Spleen (tissue), 11 donors: ENCODE results near the gene RAP1GAP. TPM values are rescaled to one million over a fixed set of nuclear protein-coding genes. Genes with fewer than 3 reads are reported as not detected.

Experiments
- DNase-seq: peaks from one replicate; pipeline ENCODE4 v3.0.0-alpha.2; 2020
- H3K27ac ChIP-seq, 8 donors: fragments of 200-600 bp; sonication (generic) in 7 of 8; 1 replicate in 4 of 8; 2 replicates in 4 of 8; pipeline versions ENCODE4 v1.5.0 to v1.8.0; 2016 to 2021; ENCODE audit warnings: inconsistent platforms in 4 of 8, mild to moderate bottlenecking in 4 of 8, moderate library complexity in 1 of 8
- H3K27me3 ChIP-seq, 7 donors: fragments of 200-600 bp; sonication (generic) in 6 of 7; replicated peaks in 1 of 7; 1 replicate in 4 of 7; 2 replicates in 3 of 7; pipeline versions ENCODE4 v1.5.0 to v1.8.0; 2016 to 2021; ENCODE audit warnings: inconsistent platforms in 3 of 7, mild to moderate bottlenecking in 1 of 7
- H3K36me3 ChIP-seq, 6 donors: fragments of 200-600 bp; sonication (generic) in 5 of 6; 1 replicate in 4 of 6; 2 replicates in 2 of 6; pipeline versions ENCODE4 v1.5.0 to v1.8.0; 2016 to 2021; ENCODE audit warnings: inconsistent platforms in 2 of 6
- H3K4me1 ChIP-seq, 6 donors: fragments of 200-600 bp; sonication (generic) in 5 of 6; 1 replicate in 3 of 6; 2 replicates in 3 of 6; pipeline versions ENCODE4 v1.5.0 to v1.8.0; 2016 to 2021; ENCODE audit warnings: inconsistent platforms in 3 of 6
- H3K4me3 ChIP-seq, 8 donors: fragments of 200-600 bp; sonication (generic) in 7 of 8; 1 replicate in 4 of 8; 2 replicates in 4 of 8; pipeline versions ENCODE4 v1.5.0 to v1.8.0; 2016 to 2021; ENCODE audit warnings: inconsistent platforms in 4 of 8, mild to moderate bottlenecking in 4 of 8, moderate library complexity in 2 of 8
- H3K9me3 ChIP-seq, 8 donors: fragments of 200-600 bp; sonication (generic) in 7 of 8; 1 replicate in 4 of 8; 2 replicates in 4 of 8; pipeline versions ENCODE4 v1.5.0 to v1.8.0; 2016 to 2021; ENCODE audit warnings: inconsistent platforms in 4 of 8
- POLR2A ChIP-seq, 3 donors: fragments of 450-650 bp; IDR thresholded peaks; one replicate each; pipeline ENCODE4 v1.5.1; 2017; ENCODE audit warnings: antibody characterized with exemption in 3 of 3, mild to moderate bottlenecking in 1 of 3
- POLR2AphosphoS5 ChIP-seq, 3 donors: sonication (generic); formaldehyde crosslinking; IDR thresholded peaks; one replicate each; pipeline ENCODE4 v1.5.1; 2017; ENCODE audit warnings: antibody characterized with exemption in 3 of 3
- WGBS, 5 donors: extraction: QIAGEN DNeasy Blood & Tissue Kit in 3 of 5; methylation state at CpG; one replicate each; pipeline versions ENCODE4 v1.1.5 to v1.1.7; 2013 to 2018; 5-methylcytosine and 5-hydroxymethylcytosine counted together
- intact Hi-C: fragments of 100-400 bp; cut with DNase I; formaldehyde crosslinking; loops from one replicate; pipeline ENCODE4 v1.15.0; 2023; ENCODE audit warnings: low total_unique reads
- polyA plus RNA-seq, 3 donors: library from polyadenylated mRNA; stranded (reverse); fragments of 200-250 nt; gene quantifications; one replicate each; pipeline ENCODE4 v1.2.1, GENCODE V29; 2013
- total RNA-seq, 7 donors: library from RNA; depleted of rRNA in 3 of 7; stranded (reverse); fragments of >200 nt in 3 of 7; fragmentation: NEBNext Ultra II Directional in 4 of 7; extraction: Animal tissue kit (Norgen Biotek cat#: 25700) in 4 of 7; gene quantifications; one replicate each; pipeline versions ENCODE4 v1.1.0 to v1.2.1, GENCODE V29; 2016 to 2021
- TF ChIP-seq, protein P1 (sequence below), 11 experiments: fragments of 200-600 bp in 7 of 11; fragments of 450-650 bp in 4 of 11; sonication (generic) in 4 of 11; IDR thresholded peaks in 8 of 11; conservative IDR thresholded peaks in 3 of 11; 1 replicate in 7 of 11; 2 replicates in 4 of 11; pipeline versions ENCODE4 v1.4.0 to v1.8.0; 2016 to 2021; ENCODE audit warnings: antibody characterized with exemption in 11 of 11, inconsistent platforms in 4 of 11, mild to moderate bottlenecking in 1 of 11
- donor health status: healthy with polysubstance abuse.
- donor health status: DM: no; HTN: no; CAD: no; lungs with moderate emphysema.
- donor health status: DM: no; HTN: no; CAD: no.
- donor health status: Bipolar disorder and iron deficiency.
- donor health status: healthy.
- donor health status: DM: no; HTN: no; CAD: no.
- donor health status: DM: yes; HTN: yes; CAD: no.

The RAP1GAP gene
- total and polyA plus RNA-seq, 10 donors, result 0.30 to 12.1 (median 0.86) TPM

GRCh38 chr1:21597753-21598152, 71.4 kb downstream of the RAP1GAP start:
- WGBS, 5 donors, result 81 to 88% (median 82%) methylated on average over 16 to 19 of the region's 19 CpGs
- no peak for TF ChIP-seq POLR2A (IDR thresholded peaks at IDR 0.05)
- no peak for TF ChIP-seq POLR2AphosphoS5 (IDR thresholded peaks at IDR 0.05)
- TF ChIP-seq, protein P1, sequence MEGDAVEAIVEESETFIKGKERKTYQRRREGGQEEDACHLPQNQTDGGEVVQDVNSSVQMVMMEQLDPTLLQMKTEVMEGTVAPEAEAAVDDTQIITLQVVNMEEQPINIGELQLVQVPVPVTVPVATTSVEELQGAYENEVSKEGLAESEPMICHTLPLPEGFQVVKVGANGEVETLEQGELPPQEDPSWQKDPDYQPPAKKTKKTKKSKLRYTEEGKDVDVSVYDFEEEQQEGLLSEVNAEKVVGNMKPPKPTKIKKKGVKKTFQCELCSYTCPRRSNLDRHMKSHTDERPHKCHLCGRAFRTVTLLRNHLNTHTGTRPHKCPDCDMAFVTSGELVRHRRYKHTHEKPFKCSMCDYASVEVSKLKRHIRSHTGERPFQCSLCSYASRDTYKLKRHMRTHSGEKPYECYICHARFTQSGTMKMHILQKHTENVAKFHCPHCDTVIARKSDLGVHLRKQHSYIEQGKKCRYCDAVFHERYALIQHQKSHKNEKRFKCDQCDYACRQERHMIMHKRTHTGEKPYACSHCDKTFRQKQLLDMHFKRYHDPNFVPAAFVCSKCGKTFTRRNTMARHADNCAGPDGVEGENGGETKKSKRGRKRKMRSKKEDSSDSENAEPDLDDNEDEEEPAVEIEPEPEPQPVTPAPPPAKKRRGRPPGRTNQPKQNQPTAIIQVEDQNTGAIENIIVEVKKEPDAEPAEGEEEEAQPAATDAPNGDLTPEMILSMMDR (IDR thresholded peaks at IDR 0.05 in 8 of 11, conservative IDR thresholded peaks at IDR 0.05 in 3 of 11), result no peak
- peaks cover 0 to 11% (median 3%) of the 10 kb centered on the region in 6 donors for H3K4me1 ChIP-seq
- H3K36me3 ChIP-seq, result no peaks in the 10 kb centered on the region
- H3K27ac ChIP-seq, result no peak overlapping the region
- H3K9me3 ChIP-seq, result no peaks in the 10 kb centered on the region
- DNase-seq, result no peak
- intact Hi-C loops, result no loop called here
- peaks cover 0 to 86% (median 8%) of the 10 kb centered on the region in 7 donors for H3K27me3 ChIP-seq
- H3K4me3 ChIP-seq, result no peak overlapping the region

GRCh38 chr1:21596628-21597027, 72.5 kb downstream of the RAP1GAP start:
- no peak for TF ChIP-seq POLR2A (IDR thresholded peaks at IDR 0.05)
- no peak for TF ChIP-seq POLR2AphosphoS5 (IDR thresholded peaks at IDR 0.05)
- TF ChIP-seq, protein P1 (IDR thresholded peaks at IDR 0.05 in 8 of 11, conservative IDR thresholded peaks at IDR 0.05 in 3 of 11), result no peak
- intact Hi-C loops, result no loop called here
- WGBS, 5 donors, result 73 to 90% (median 84%) methylated on average over 2 of the region's 2 CpGs

DNA sequence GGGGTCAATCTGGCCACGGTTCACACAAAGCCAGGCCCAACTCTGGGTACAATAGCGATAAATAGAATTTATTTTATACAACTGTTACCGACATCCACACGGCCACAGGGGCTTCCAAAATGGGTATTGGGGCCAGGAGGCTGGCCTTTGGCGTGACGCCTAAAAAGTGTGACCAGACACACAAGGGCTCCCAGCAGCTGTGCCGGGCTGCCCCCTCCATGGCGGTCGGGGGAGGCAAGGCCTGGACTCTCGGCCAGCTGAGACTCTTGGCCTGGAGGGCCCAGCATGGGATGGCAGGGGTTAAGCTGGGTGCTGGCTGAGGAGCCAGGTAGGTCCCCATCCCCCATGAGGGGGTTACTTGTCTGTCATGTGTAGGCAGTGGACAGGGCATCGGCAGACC, 73.0 kb downstream of the RAP1GAP start:
- 80 to 84% (median 81%) methylated on average over 9 to 11 of the region's 11 CpGs for WGBS, 5 donors
- no peak overlapping the region for H3K27ac ChIP-seq
- H3K9me3 ChIP-seq, result no peaks in the 10 kb centered on the region
- DNase-seq, result no peak
- H3K27me3 ChIP-seq, result peaks cover 0 to 87% (median 8%) of the 10 kb centered on the region in 7 donors
- H3K4me3 ChIP-seq, result no peak overlapping the region
- peaks cover 0 to 16% (median 3%) of the 10 kb centered on the region in 6 donors for H3K4me1 ChIP-seq
- H3K36me3 ChIP-seq, result no peaks in the 10 kb centered on the region
- TF ChIP-seq POLR2AphosphoS5 (IDR thresholded peaks at IDR 0.05), result peak in 1 of 3 donors; percentile 14
- TF ChIP-seq, protein P1 (IDR thresholded peaks at IDR 0.05 in 8 of 11, conservative IDR thresholded peaks at IDR 0.05 in 3 of 11), result no peak
- no peak for TF ChIP-seq POLR2A (IDR thresholded peaks at IDR 0.05)
- intact Hi-C loops, result no loop called here

More at GRCh38 chr1:21596628-21597027, 72.5 kb downstream of the RAP1GAP start:
- H3K36me3 ChIP-seq, result no peaks in the 10 kb centered on the region
- no peak overlapping the region for H3K4me3 ChIP-seq
- H3K9me3 ChIP-seq, result no peaks in the 10 kb centered on the region
- peaks cover 0 to 87% (median 8%) of the 10 kb centered on the region in 7 donors for H3K27me3 ChIP-seq
- H3K27ac ChIP-seq, result no peak overlapping the region
- H3K4me1 ChIP-seq, result peaks cover 0 to 12% (median 3%) of the 10 kb centered on the region in 6 donors
- DNase-seq, result no peak

DNA sequence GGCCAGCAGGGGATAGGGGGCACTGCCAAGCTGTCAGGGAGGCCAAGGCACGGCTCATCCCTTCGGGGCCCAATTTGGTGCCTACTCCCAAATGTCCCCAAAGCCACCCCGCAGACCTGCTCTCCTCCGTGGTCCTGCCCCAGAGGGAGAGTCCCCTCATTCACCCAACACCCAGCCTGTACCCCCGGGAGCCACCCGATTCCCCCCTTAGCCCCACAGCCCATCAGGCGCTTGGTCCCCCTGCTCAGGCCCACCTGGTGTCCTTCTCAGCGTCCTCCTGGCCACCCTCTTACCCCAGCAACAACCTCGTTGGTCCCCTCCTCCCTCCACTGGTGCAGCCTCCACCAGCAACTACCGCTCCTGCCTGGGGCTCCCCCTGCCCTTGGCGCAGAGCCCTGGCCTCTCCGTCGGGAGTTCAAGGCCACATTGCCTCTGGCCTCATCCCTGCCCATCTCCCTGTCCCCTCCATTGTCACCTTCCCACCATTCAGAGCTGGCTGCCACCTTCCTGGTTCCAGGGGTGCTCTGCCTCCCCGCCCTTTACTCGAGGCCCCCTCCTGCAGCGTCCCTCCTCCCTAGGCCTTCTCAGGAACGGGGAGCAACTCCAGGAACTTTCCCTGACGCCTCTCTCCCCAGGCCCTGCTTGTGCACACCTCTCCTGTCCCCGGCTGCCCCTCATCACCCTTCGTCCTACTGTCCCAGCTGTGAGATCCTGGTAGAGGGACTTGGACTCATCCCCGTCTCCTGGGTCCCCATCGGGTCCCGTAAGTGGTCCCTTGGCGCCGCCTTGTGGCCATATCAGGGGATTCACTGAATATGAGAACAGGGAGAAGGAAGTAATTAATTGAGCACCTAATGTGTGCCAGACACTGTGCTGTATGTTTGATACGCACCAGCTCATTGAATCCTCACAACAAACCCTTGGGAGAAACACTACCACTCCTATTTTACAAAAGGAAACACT, 73.9 kb downstream of the RAP1GAP start:
- H3K27me3 ChIP-seq, result peaks cover 0 to 90% (median 8%) of the 10 kb centered on the region in 7 donors
- H3K4me1 ChIP-seq, result peaks cover 0 to 26% (median 6%) of the 10 kb centered on the region in 6 donors
- H3K9me3 ChIP-seq, result no peaks in the 10 kb centered on the region
- no peak overlapping the region for H3K27ac ChIP-seq
- 58 to 64% (median 60%) methylated on average over 26 of the region's 26 CpGs for WGBS, 5 donors
- TF ChIP-seq, protein P1 (IDR thresholded peaks at IDR 0.05 in 8 of 11, conservative IDR thresholded peaks at IDR 0.05 in 3 of 11), result peak in 10 of 11 experiments; percentile 37 to 80 (median 64)
- TF ChIP-seq POLR2A (IDR thresholded peaks at IDR 0.05) (no peak), POLR2AphosphoS5 (IDR thresholded peaks at IDR 0.05) (peak in 1 of 3 donors; percentile 30)
- no peaks in the 10 kb centered on the region for H3K36me3 ChIP-seq
- H3K4me3 ChIP-seq, result no peak overlapping the region
- intact Hi-C loops, result no loop called here
- DNase-seq, result peak; percentile 93
